K562 (cell line): ENCODE measurements around the gene ARMS2. TPM values are rescaled to one million over a fixed set of nuclear protein-coding genes. Genes with fewer than 3 reads are reported as not detected.

Experiments
- ATAC-seq: fragments of 200-7000 bp; cut with Tn5 transposase; 3 replicates; pipeline ENCODE4 v1.9.1; 2020; ENCODE audit warnings: moderate library complexity
- BruUV-seq: library from RNA; stranded (reverse); fragments of 400-500 nt; replicated peaks from 2 replicates; lab custom pipeline; 2021; lab: Mats Ljungman, UMichigan
- CTCF ChIA-PET: fragments of 300-600 bp; formaldehyde crosslinking; extraction: SDS; loops from one replicate; lab custom pipeline; 2021; ENCODE audit warnings: low intra/inter-chr PET ratio; lab: Yijun Ruan, JAX
- POLR2A ChIA-PET: fragments of 300-600, 350-650 bp; sonication (Branson Sonifier 250); formaldehyde crosslinking; extraction: SDS; loops from one replicate; lab custom pipeline; 2021; ENCODE audit warnings: antibody characterized with exemption, inconsistent platforms; lab: Yijun Ruan, JAX
- DNase-seq, 4 experiments: peaks; one replicate each; pipeline versions ENCODE4 v3.0.0 to v3.0.0-alpha.2; 2011 to 2018; ENCODE audit warnings: low spot score in 3 of 4, mixed read lengths in 3 of 4; ENCODE audit errors: extremely low read depth in 1 of 4
- FAIRE-seq: peaks from 2 replicates; lab custom pipeline; 2011; peaks lifted over from hg19 to GRCh38; lab: Jason Lieb, UNC
- H2AFZ ChIP-seq: 2 replicates; pipeline ENCODE4 v1.6.0; 2011; ENCODE audit warnings: low read depth, low read length, control low read depth, inconsistent platforms
- H3K27ac ChIP-seq: fragments of 200-600 bp; 3 replicates; pipeline ENCODE4 v1.8.0; 2011; ENCODE audit warnings: low read depth, mild to moderate bottlenecking, control low read depth, inconsistent platforms, low read length, moderate library complexity, mixed read lengths; ENCODE audit errors: extremely low read depth
- H3K27me3 ChIP-seq, 2 experiments: fragments of 300-600 bp in 1 of 2; 2 replicates in 1 of 2; 3 replicates in 1 of 2; pipeline versions ENCODE4 v1.6.0 to v1.8.0; 2011; ENCODE audit warnings: inconsistent platforms in 2 of 2, low read length in 2 of 2, mild to moderate bottlenecking in 1 of 2, mixed read lengths in 1 of 2, moderate library complexity in 1 of 2; ENCODE audit not compliant: control insufficient read depth in 2 of 2, insufficient read depth in 2 of 2
- H3K36me3 ChIP-seq: fragments of 300-600 bp; 3 replicates; pipeline ENCODE4 v1.8.0; 2011; ENCODE audit warnings: mild to moderate bottlenecking, low read length, inconsistent platforms; ENCODE audit not compliant: control insufficient read depth, insufficient read depth
- H3K4me1 ChIP-seq, 2 experiments: fragments of 200-600 bp in 1 of 2; replicated peaks in 1 of 2; 2 replicates in 1 of 2; 3 replicates in 1 of 2; pipeline versions ENCODE4 v1.5.1 to v1.8.0; 2011; ENCODE audit warnings: inconsistent platforms in 2 of 2, low read length in 2 of 2, mild to moderate bottlenecking in 1 of 2, mixed read lengths in 1 of 2, moderate library complexity in 1 of 2; ENCODE audit not compliant: control insufficient read depth in 2 of 2, insufficient read depth in 2 of 2
- H3K4me2 ChIP-seq: 2 replicates; pipeline ENCODE4 v1.6.1; 2011; ENCODE audit warnings: low read length, control low read depth, inconsistent platforms, mixed read lengths; ENCODE audit not compliant: insufficient read depth
- H3K4me3 ChIP-seq: fragments of 200-600 bp; sonication (generic), shearing (Covaris generic); 2 replicates; pipeline ENCODE4 v1.5.1; 2016; ENCODE audit warnings: control low read depth, inconsistent platforms
- H3K79me2 ChIP-seq: fragments of 200-600 bp; 3 replicates; pipeline ENCODE4 v1.8.0; 2011; ENCODE audit warnings: low read length, inconsistent platforms; ENCODE audit not compliant: control insufficient read depth, insufficient read depth
- H3K9ac ChIP-seq, 2 experiments: 2 replicates each; pipeline versions ENCODE4 v1.6.0 to v1.6.1; 2011; ENCODE audit warnings: low read depth in 2 of 2, low read length in 2 of 2, control low read depth in 1 of 2, inconsistent platforms in 1 of 2, mild to moderate bottlenecking in 1 of 2, mixed read lengths in 1 of 2; ENCODE audit not compliant: insufficient read depth in 1 of 2
- H3K9me1 ChIP-seq: one replicate; pipeline ENCODE4 v1.6.0; 2011; ENCODE audit warnings: inconsistent platforms, mild to moderate bottlenecking, low read length, moderate library complexity; ENCODE audit not compliant: control insufficient read depth, insufficient read depth
- H3K9me3 ChIP-seq: replicated peaks from 2 replicates; pipeline ENCODE4 v1.5.1; 2011; ENCODE audit warnings: low read depth, low read length, inconsistent platforms; ENCODE audit not compliant: control insufficient read depth, insufficient read depth
- H4K20me1 ChIP-seq: replicated peaks from 2 replicates; pipeline ENCODE4 v1.6.1; 2011; ENCODE audit warnings: low read length, inconsistent platforms, mixed read lengths; ENCODE audit not compliant: control insufficient read depth, insufficient read depth
- CBFA2T2 ChIP-seq: fragments of 450-650 bp; conservative IDR thresholded peaks from 2 replicates; pipeline ENCODE4 v1.6.1; 2017; ENCODE audit warnings: mild to moderate bottlenecking
- CREM ChIP-seq: IDR thresholded peaks from 2 replicates; pipeline ENCODE4 v1.6.1; 2014; ENCODE audit warnings: antibody characterized with exemption, low read depth
- ERF ChIP-seq: fragments of 450-650 bp; formaldehyde crosslinking; IDR thresholded peaks from 2 replicates; pipeline ENCODE4 v1.4.0; 2020; ENCODE audit warnings: mild to moderate bottlenecking, mixed read lengths
- GTF2A2 ChIP-seq: IDR thresholded peaks from 2 replicates; pipeline ENCODE4 v1.6.1; 2016; ENCODE audit warnings: mild to moderate bottlenecking, missing genetic modification characterization, missing compliant biosample characterization
- GTF2F1 ChIP-seq: IDR thresholded peaks from 2 replicates; pipeline ENCODE4 v1.6.1; 2011; ENCODE audit warnings: low read depth, low read length, improper control_type of control experiment
- RFX5 ChIP-seq: IDR thresholded peaks from 2 replicates; pipeline ENCODE4 v1.6.1; 2011; ENCODE audit warnings: low read depth, mild to moderate bottlenecking, improper control_type of control experiment, low read length
- RHOXF2B ChIP-seq: fragments of 250-450 bp; sonication (Bioruptor Pico); conservative IDR thresholded peaks from 2 replicates; pipeline ENCODE4 v1.5.1; 2021
- TAL1 ChIP-seq: fragments of 450-650 bp; IDR thresholded peaks from 2 replicates; pipeline ENCODE4 v1.6.1; 2016; ENCODE audit warnings: mild to moderate bottlenecking
- ZKSCAN3 ChIP-seq: fragments of 250-450 bp; sonication (Bioruptor Pico); IDR thresholded peaks from 2 replicates; pipeline ENCODE4 v1.4.0; 2020
- ZNF79 ChIP-seq: fragments of 250-450 bp; sonication (Bioruptor Pico); IDR thresholded peaks from 2 replicates; pipeline ENCODE4 v1.4.0; 2020; ENCODE audit warnings: low read depth, mild to moderate bottlenecking, moderate library complexity
- WGBS: fragments of 100-300 bp; shearing (Covaris generic); methylation state at CpG from one replicate; pipeline ENCODE4 v1.1.6; 2016; ENCODE audit warnings: low coverage, mixed read lengths; ENCODE audit not compliant: insufficient coverage; ENCODE audit errors: missing lambda C conversion rate; 5-methylcytosine and 5-hydroxymethylcytosine counted together
- in situ Hi-C: fragments of 300-500 bp; cut with MboI; formaldehyde crosslinking; loops from 4 replicates; pipeline ENCODE4 v1.15.0; 2018; ENCODE audit warnings: inconsistent platforms, mixed read lengths
- intact Hi-C: fragments of 100-400 bp; cut with micrococcal nuclease; formaldehyde crosslinking; loops from 2 replicates; pipeline ENCODE4 v1.14.2; 2022
- polyA plus RNA-seq, 8 experiments: library from polyadenylated mRNA; depleted of rRNA in 4 of 8; stranded (reverse) in 5 of 8; unstranded in 3 of 8; fragments of >200 nt; fragmentation: Nextera tagmentation in 2 of 8; fragmentation: Illumina TruSeq in 1 of 8; extraction: Ambion mirVana in 2 of 8; extraction: Trizol in 1 of 8; gene quantifications; 2 replicates each; pipeline versions ENCODE4 v1.2.1 to v1.2.3, GENCODE V29; 2011 to 2014; ENCODE audit warnings: inconsistent platforms in 1 of 8, missing spikeins in 1 of 8
- total RNA-seq, 7 experiments: library from RNA; depleted of rRNA in 6 of 7; stranded (reverse); fragments of >200 nt in 6 of 7; fragmentation: Illumina TruSeq in 2 of 7; extraction: Trizol in 2 of 7; gene quantifications; 2 replicates each; pipeline versions ENCODE4 v1.2.1 to v1.2.3, GENCODE V29; 2011 to 2021; ENCODE audit warnings: low replicate concordance in 1 of 7
- TF ChIP-seq, protein P1 (sequence below): fragments of 250-450 bp; sonication (Bioruptor Pico); IDR thresholded peaks from 2 replicates; pipeline ENCODE4 v1.8.0; 2022; ENCODE audit warnings: inconsistent platforms
- TF ChIP-seq, protein P2 (sequence below): fragments of 450-650 bp; IDR thresholded peaks from 2 replicates; pipeline ENCODE4 v1.6.1; 2014; ENCODE audit warnings: low read depth, mild to moderate bottlenecking, moderate library complexity, borderline replicate concordance
- TF ChIP-seq, protein P3 (sequence below), 2 experiments: fragments of 450-650 bp; IDR thresholded peaks; 2 replicates each; pipeline ENCODE4 v1.6.1; 2016; ENCODE audit warnings: mild to moderate bottlenecking in 2 of 2, borderline replicate concordance in 1 of 2, low read depth in 1 of 2, moderate library complexity in 1 of 2

ARMS2 gene
- total and polyA plus RNA-seq, 9 of the 15 experiments (the other 6 are each of a cell fraction or from before 2014, with no cell fraction given): not detected

DNA sequence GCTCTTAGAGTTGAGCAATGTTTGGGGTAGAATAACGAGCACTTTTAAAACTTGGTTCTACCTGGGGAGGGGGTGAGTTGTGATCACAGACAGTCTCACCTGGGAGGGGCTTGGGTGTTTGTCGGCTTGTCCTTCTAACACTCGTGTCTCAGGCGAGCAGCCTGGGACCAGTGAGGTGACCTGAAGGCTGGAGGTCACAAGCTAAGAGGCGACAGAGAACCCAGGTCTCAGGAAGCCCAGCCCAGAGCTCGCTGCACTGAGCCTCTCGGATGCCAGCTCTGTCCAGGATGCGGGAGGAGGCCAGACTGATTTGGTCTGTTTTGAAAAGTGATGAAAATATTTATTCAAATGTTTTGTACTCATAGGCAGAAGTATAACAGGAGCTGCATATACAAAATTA is 18.7 kb downstream of the ARMS2 start:
- H3K9me3 ChIP-seq: no peaks in the 10 kb centered on the region
- H3K4me3 ChIP-seq: no peak overlapping the region
- H3K27me3 ChIP-seq: peaks cover 0 to 18% of the 10 kb centered on the region in 2 experiments; a peak in 2 of 5 replicates
- no TSS peak for BruUV-seq
- no peaks in the 10 kb centered on the region for H3K79me2 ChIP-seq
- H3K9ac ChIP-seq: no peak overlapping the region
- ATAC-seq: no peak
- H3K36me3 ChIP-seq: no peaks in the 10 kb centered on the region
- in situ Hi-C loops (no loop called here), intact Hi-C loops (no loop called here)
- H4K20me1 ChIP-seq: no peaks in the 10 kb centered on the region; the same call in 1 of the 2 replicates
- no peaks in the 10 kb centered on the region for H3K9me1 ChIP-seq
- POLR2A ChIA-PET: no interaction called here
- CTCF ChIA-PET: no interaction called here
- no peak for DNase-seq
- H2AFZ ChIP-seq: no peak overlapping the region
- H3K27ac ChIP-seq: no peak overlapping the region
- 0% methylated on average over 7 of the region's 8 CpGs for WGBS
- FAIRE-seq: no peak
- no peak overlapping the region for H3K4me2 ChIP-seq
- H3K4me1 ChIP-seq: no peaks in the 10 kb centered on the region
- TF ChIP-seq CBFA2T2 (no peak), TAL1 (no peak), GTF2F1 (no peak), ZNF79 (CRISPR knock-in tag) (no peak), CREM (no peak), GTF2A2 (no peak), ZKSCAN3 (CRISPR knock-in tag) (no peak), ERF (no peak), RFX5 (no peak), RHOXF2B (no peak)
- TF ChIP-seq, protein P1, sequence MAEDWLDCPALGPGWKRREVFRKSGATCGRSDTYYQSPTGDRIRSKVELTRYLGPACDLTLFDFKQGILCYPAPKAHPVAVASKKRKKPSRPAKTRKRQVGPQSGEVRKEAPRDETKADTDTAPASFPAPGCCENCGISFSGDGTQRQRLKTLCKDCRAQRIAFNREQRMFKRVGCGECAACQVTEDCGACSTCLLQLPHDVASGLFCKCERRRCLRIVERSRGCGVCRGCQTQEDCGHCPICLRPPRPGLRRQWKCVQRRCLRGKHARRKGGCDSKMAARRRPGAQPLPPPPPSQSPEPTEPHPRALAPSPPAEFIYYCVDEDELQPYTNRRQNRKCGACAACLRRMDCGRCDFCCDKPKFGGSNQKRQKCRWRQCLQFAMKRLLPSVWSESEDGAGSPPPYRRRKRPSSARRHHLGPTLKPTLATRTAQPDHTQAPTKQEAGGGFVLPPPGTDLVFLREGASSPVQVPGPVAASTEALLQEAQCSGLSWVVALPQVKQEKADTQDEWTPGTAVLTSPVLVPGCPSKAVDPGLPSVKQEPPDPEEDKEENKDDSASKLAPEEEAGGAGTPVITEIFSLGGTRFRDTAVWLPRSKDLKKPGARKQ (CRISPR knock-in tag): no peak
- TF ChIP-seq, protein P2, sequence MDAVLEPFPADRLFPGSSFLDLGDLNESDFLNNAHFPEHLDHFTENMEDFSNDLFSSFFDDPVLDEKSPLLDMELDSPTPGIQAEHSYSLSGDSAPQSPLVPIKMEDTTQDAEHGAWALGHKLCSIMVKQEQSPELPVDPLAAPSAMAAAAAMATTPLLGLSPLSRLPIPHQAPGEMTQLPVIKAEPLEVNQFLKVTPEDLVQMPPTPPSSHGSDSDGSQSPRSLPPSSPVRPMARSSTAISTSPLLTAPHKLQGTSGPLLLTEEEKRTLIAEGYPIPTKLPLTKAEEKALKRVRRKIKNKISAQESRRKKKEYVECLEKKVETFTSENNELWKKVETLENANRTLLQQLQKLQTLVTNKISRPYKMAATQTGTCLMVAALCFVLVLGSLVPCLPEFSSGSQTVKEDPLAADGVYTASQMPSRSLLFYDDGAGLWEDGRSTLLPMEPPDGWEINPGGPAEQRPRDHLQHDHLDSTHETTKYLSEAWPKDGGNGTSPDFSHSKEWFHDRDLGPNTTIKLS: no peak
- TF ChIP-seq, protein P3, sequence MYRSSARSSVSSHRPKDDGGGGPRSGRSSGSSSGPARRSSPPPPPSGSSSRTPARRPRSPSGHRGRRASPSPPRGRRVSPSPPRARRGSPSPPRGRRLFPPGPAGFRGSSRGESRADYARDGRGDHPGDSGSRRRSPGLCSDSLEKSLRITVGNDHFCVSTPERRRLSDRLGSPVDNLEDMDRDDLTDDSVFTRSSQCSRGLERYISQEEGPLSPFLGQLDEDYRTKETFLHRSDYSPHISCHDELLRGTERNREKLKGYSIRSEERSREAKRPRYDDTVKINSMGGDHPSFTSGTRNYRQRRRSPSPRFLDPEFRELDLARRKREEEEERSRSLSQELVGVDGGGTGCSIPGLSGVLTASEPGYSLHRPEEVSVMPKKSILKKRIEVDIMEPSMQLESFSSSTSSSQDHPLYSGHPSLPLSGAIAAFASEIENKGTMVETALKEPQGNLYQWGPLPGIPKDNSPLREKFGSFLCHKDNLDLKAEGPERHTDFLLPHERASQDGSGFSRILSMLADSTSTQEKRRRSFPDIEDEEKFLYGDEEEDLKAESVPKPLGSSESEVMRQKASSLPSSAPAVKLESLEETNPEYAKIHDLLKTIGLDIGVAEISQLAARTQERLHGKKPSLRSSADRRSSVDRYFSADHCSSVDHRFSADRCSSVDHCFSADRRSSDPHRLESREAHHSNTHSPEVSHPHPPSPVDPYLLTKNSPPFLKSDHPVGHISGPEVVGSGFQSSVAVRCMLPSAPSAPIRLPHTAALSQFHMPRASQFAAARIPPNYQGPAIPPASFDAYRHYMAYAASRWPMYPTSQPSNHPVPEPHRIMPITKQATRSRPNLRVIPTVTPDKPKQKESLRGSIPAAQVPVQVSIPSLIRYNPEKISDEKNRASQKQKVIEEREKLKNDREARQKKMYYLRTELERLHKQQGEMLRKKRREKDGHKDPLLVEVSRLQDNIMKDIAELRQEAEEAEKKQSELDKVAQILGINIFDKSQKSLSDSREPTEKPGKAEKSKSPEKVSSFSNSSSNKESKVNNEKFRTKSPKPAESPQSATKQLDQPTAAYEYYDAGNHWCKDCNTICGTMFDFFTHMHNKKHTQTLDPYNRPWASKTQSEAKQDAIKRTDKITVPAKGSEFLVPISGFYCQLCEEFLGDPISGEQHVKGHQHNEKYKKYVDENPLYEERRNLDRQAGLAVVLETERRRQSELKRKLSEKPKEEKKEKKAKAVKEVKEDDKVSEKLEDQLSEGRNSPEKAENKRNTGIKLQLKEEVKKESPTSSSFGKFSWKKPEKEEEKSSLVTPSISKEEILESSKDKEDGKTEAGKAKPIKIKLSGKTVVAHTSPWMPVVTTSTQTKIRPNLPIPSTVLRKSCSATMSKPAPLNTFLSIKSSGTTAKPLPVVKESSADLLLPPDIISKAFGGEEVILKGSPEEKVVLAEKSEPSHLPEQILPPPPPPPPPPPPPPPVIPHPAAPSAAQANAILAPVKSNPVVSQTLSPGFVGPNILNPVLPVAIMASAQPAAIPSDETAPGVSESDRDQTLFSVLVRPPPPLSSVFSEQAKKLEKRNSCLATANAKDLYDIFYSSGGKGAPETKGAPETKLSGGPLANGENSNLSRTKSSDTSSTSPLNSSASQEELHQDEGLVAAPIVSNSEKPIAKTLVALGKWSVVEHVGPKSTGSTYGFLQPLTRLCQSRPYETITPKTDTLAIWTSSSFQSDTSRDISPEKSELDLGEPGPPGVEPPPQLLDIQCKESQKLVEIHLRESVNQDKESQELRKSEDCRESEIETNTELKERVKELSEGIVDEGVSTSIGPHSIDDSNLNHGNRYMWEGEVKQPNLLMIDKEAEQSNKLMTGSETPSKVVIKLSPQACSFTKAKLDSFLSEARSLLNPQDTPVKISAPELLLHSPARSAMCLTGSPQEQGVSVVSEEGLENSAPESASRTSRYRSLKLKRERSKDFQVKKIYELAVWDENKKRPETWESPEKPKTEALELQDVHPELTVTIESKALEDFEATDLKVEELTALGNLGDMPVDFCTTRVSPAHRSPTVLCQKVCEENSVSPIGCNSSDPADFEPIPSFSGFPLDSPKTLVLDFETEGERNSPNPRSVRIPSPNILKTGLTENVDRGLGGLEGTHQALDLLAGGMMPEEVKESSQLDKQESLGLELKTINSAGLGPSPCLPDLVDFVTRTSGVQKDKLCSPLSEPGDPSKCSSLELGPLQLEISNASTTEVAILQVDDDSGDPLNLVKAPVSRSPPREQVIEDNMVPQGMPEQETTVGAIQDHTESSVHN (IDR thresholded peaks at IDR 0.05; ENCODE audit: borderline replicate concordance in 1 of 2, low read depth in 1 of 2): no peak
